GM19035 (cell line): Measurements from ENCODE around the gene ISX.
"Not testable (repeated sequence)": the region's sequence is repeated elsewhere in the genome, so short reads cannot be mapped to it uniquely, and the experiment has no call there.

Source experiments
- ATAC-seq: cut with Tn5 transposase; IDR thresholded peaks from one replicate; pipeline ENCODE4 v1.9.1; 2021; ENCODE audit not compliant: unreplicated experiment

ISX gene

DNA sequence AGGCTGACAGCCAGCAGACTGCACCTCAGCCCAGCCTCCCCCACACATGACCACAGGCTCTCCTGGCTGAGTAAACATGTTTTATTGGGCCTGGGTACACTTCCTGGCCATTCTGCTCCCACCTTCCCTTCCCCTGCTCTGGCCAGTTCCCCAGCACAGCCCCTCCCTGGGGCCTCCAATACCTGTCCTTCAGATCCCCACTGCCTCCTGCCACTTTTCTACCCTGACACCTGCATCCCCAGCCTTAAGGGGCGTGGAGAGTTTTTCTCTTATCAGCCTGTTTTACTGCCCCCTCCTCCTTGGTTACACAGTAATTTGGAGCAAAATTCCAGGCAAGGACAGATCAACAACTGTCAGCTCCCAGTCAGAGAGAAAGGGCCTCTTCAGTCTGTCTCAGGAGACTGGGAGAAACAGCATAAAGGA is at the start of gene ISX:
Gene ISX (plus strand): TSS at position 363 of the 423 bp plus-strand sequence. CDS start 930 bp downstream, outside the sequence.
- no peak for ATAC-seq

GRCh38 chr22:35016909-35017308 is 49.0 kb upstream of the ISX start:
- ATAC-seq = no peak

- ATAC-seq = no peak
These were observed 47.0 kb upstream of the ISX start for GRCh38 chr22:35018995-35019394.

DNA sequence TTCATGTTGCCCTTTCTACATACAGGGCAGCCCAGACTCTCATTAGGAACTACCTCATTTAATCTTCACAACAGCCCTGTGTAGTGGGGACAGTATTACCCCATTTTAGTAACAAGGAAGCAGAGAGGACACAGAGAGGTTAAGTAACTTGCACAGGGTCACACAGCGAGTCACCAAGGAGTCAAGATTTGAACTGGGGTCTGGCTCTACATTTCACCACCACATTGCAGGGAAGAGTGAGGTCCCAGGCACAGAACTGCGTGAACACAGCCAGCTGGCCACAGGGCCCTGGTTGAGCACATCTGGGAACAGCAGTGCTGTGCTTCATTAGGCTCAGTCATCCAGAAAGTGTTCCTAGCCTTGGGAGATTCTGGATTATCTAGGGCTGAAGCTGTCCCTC is 45.4 kb upstream of the ISX start:
- no peak for ATAC-seq

DNA sequence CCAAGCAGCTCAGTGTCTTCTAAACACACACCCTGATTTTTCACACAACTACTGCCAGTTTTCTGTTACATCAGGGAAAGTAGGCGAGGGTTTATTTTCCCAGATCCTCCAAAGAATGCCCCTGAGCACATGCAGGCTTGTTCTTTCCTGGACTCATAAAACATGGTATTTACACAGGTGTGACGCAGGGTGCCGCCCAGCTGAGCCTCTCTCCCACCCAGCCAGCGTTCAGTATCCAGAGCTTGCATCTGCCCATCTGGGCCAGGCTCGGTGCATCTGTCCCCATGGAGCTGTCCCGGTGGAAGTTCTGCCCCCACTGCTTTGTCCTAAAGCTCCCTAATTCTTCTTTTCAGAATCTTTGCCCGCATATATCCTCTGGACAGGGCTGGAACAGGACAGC is 44.8 kb upstream of the ISX start:
- no peak for ATAC-seq

GRCh38 chr22:35022291-35022690 is 43.7 kb upstream of the ISX start:
- ATAC-seq = no peak

DNA sequence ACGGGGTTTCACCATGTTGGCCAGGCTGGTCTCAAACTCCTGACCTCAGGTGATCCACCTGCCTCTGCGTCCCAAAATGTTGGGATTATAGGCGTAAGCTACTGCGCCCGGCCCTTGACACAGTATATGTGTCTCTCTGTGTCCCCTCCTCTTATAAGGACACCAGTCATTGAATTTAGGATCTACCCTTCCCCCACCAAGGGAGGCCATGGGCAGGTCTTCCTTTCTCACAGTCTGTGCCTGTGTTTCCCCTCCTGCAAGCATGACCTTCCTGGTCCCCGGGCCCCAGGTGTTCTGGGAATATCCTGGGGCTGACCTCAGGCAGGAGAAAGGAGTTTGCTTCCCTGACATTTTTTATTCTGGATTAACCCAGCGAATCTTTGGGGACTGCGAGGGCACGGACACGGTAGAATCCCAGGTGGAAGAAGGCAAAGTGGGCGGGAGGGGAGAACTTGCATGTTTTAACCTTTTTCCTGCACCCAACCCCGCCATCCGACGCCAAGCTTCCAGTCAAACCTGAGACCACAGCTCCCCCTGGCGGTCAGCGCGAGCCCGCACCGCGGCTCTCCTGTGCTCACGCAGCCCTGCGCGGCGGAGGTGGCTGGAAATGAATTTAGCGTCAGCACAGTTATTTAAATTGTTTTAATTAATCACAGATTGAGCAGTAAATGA is 42.1 kb upstream of the ISX start:
- no peak for ATAC-seq

- no peak for ATAC-seq
These were observed 41.6 kb upstream of the ISX start for GRCh38 chr22:35024364-35024692.

DNA sequence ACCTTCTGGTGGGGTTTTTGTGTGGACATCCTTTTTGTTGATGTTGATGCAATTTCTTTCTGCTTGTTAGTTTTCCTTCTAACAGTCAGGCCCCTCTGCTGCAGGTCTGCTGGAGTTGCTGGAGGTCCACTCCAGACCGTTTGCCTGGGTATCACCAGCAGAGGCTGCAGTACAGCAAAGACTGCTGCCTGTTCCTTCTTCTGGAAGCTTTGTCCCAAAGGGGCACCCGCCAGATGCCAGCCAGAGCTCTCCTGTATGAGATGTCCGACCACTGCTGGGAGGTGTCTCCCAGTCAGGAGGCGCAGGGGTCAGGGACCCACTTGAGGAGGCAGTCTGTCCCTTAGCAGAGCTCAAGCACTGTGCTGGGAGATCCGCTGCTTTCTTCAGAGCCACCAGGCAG is 35.8 kb upstream of the ISX start:
- not testable (repeated sequence) for ATAC-seq

DNA sequence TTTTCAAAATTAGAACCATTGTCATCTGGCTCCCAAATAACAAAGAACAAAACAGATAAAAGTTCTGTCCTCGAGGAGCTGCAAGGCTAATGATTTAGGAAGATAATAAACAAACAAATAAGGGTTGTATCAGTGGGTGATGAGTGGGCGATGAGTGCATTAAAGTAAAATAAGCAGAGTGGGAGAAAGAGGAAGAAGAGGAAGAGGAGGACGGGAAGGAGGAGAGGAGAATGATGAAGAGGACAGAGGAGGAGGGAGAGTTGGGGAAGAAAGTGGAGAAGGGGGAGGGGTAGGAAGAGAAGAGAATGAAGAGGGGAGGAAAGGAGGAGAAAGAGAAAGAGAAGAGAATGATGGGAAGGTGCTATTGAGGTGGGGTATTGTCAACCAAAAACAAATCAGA is 33.4 kb upstream of the ISX start:
- no peak for ATAC-seq

GRCh38 chr22:35033635-35034296 is 32.2 kb upstream of the ISX start:
- no peak for ATAC-seq

DNA sequence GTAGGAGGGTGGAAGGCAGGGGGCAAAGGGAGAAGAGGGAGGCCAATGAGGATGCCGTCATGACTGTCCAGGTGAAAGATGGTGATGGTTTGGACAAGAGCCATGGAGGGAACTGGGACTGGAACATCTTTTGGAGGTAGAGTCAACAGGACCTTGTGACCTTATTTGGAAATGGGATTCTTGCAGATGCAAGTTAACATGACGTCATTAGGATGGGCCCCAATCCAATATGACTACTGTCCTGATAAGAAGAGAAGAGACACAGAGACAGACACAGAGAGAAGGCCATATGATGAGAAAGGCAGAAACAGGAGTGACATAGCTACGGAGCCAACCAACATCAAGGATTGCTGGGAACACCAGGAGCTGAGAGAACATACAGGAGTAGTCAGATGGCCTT is 31.0 kb upstream of the ISX start:
- no peak for ATAC-seq

DNA sequence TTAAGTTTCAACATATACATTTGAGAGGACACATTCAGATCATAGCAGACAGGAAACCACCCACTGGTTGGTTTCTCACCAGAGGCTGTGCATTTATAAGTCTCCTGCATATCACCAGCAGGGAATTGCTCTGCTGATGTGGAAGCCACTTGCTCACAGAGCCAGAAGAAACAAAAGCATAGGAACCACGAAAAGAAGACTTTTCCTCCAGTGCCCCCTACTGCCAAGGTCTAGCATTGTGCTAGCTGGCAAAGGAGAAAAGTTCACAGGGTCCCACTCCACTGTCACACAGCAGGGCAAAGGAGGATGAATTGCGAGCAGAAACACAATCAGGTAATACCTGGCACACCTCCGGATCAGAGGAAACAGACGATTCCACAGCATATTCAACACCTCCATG is 28.9 kb upstream of the ISX start:
- no peak for ATAC-seq

DNA sequence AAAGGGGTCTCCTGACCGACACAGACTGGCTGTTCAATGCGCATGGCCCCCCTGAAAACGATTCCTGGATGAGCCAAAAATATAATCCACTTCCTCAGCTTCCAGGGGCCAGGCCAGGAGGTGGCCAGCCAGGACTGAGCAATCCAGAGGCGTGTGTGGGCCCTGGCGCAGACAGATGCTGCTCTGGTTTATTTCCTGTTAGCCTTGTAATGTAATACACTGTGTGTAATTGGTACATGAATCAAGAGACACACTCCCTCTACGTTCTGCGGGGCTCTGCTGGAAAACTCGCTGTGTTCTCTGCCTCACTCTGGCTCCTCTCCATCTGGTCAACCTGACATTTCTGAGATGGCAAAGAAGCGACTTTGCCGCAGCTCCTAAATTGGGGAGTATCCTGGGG is 26.3 kb upstream of the ISX start:
- no peak for ATAC-seq

DNA sequence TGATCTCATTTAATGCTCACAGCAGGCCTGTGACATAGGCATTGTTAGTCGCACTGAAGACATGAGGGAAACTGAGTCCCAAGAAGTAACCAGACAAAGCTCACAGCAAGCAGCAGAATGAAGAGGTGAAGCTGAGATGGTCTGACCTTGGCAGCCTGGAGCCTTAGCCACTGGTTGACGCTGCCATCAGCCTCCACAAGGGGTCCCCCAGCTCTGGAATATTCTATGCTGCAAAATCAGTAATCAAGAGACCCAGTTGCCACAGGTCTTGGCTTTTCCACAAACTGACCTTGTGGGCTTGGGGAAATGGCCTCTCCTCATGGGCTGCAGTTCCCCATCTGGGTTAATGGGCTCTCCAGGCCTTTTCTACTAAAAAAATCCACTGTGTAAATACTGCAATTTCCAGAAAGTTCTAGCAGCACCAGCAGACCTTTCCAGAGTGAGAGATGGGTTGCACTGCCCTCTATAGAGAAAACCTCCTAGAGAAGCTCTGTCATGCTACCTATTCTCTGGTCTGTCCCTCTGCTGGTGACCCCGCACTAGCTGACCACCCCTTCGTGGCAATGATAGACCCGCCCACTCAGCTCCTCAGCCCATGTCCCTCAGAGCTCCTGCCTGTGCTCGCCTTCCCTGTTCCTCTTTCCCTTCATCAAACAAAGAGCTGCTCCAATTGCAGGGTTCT is 22.6 kb upstream of the ISX start:
- ATAC-seq = peak; percentile 66

GRCh38 chr22:35043934-35044319 is 22.0 kb upstream of the ISX start:
- no peak for ATAC-seq

DNA sequence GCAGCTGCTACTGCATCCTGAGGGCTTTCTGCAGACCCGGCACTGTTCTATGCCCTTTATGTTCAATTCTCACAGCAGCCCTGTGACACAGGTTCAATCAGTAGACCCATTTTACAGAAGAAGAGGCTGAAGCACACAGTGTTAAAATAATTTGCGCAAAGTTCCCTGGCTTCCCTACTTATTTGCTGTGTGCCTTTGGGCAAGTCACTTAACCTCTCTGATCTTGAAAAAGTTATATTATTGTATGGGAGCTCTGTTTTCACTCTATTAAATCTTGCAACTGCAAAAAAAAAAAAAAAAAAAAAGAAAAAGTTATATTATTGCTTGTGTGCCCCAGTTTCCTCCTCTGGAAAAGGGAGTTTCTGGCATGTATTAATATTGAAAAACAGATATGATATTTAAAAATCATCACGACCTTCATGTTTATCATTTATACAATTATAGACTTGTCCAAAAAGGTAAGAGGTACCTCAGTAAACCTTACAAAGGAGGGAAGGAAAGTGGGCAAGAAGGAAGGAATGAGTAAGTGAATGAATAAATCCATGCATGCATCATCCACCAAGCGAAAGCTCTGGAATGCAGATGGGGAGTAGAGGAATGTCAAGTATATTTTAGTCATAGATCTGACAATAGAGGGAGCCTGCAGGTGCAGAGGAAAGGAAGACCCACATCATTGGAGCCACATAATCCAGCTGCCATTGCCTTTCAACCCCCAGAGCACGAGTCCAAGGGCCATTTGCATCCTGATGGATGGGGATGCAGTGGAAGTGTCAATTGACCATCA is 21.2 kb upstream of the ISX start:
- ATAC-seq = no peak

DNA sequence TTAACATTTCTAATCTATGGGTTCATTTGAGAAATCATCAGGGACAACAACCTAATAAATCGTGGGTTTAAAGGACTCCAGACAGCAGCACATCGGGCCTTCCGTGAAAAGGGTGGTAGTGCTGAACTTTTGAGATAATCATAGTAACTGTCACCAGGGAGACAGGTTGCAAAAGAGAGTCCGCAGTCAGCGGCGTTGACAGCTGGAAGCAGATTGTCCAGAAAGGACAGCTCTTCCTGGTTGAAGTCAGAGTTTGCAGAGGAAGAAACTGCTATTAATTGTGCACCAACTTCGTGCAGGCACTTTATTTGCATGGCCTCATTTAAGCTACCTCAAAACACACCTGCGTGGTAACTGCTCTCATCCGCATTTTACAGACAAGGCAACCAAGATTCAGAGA is 20.5 kb upstream of the ISX start:
- ATAC-seq = no peak

GRCh38 chr22:35046744-35047462 is 19.1 kb upstream of the ISX start:
- ATAC-seq = no peak

DNA sequence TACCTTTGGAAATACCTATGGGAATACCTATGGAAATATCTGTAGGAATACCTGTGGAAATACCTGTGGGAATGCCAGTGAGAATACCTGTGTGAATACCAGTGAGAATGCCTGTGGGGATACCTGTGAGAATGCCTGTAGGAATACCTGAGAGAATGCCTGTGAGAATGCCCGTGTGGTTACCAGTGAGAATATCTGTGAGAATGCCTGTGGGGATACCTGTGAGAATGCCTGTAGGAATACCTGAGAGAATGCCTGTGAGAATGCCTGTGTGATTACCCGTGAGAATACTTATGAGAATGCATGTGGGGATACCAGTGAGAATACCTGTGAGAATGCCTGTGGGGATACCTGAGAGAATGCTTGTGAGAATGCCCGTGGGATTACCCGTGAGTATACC is 15.9 kb upstream of the ISX start:
- ATAC-seq = not testable (repeated sequence)

GRCh38 chr22:35051013-35051535 is 14.9 kb upstream of the ISX start:
- no peak for ATAC-seq
